T-helper 2 cell treated with Interferon-gamma antibody and Interleukin-4, amounts not matched to agents 5 μg/mL and 100 μg/mL, for 36 hours (primary cell): ENCODE data around the gene TRMT112.
"Not testable (repeated sequence)": the region's sequence is repeated elsewhere in the genome, so short reads cannot be mapped to it uniquely, and the experiment has no call there.

Experiments
- DNase-seq: peaks from one replicate; pipeline ENCODE4 v3.0.0; 2021; ENCODE audit warnings: low spot score
- H3K27ac Mint-ChIP-seq: one replicate; pipeline ENCODE4 v1.8.0; 2021; ENCODE audit warnings: mild to moderate bottlenecking, mixed read lengths
- H3K27me3 Mint-ChIP-seq: one replicate; pipeline ENCODE4 v1.8.0; 2021; ENCODE audit warnings: low read depth, mixed read lengths
- H3K36me3 Mint-ChIP-seq: one replicate; pipeline ENCODE4 v1.8.0; 2021; ENCODE audit warnings: low read depth, mixed read lengths
- H3K4me1 Mint-ChIP-seq: one replicate; pipeline ENCODE4 v1.8.0; 2021; ENCODE audit warnings: low read depth, mixed read lengths
- H3K4me3 Mint-ChIP-seq: one replicate; pipeline ENCODE4 v1.8.0; 2022; ENCODE audit warnings: mild to moderate bottlenecking, moderate library complexity, mixed read lengths
- H3K9me3 Mint-ChIP-seq: one replicate; pipeline ENCODE4 v1.8.0; 2021; ENCODE audit warnings: mixed read lengths

TRMT112 gene

GRCh38 chr11:64316672-64317324, 561 bp downstream of the TRMT112 start:
- Mint-ChIP-seq H3K36me3 (peaks cover 42% of the 10 kb centered on the region), H3K27ac (peak overlapping the region; percentile 100)
- DNase-seq = peak; percentile 40

DNA sequence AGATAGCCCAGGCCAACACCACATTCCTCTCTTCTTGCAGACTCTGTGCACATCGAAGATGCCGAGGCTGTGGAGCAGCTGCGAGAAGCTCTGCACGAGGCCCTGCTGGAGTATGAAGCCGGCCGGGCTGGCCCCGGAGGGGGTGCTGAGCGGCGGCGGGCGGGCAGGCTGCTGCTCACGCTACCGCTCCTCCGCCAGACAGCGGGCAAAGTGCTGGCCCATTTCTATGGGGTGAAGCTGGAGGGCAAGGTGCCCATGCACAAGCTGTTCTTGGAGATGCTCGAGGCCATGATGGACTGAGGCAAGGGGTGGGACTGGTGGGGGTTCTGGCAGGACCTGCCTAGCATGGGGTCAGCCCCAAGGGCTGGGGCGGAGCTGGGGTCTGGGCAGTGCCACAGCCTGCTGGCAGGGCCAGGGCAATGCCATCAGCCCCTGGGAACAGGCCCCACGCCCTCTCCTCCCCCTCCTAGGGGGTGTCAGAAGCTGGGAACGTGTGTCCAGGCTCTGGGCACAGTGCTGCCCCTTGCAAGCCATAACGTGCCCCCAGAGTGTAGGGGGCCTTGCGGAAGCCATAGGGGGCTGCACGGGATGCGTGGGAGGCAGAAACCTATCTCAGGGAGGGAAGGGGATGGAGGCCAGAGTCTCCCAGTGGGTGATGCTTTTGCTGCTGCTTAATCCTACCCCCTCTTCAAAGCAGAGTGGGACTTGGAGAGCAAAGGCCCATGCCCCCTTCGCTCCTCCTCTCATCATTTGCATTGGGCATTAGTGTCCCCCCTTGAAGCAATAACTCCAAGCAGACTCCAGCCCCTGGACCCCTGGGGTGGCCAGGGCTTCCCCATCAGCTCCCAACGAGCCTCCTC, 1.5 kb downstream of the TRMT112 start:
- Mint-ChIP-seq H3K36me3 (peaks cover 37% of the 10 kb centered on the region), H3K27ac (peak overlapping the region; percentile 100), H3K4me1 (peaks cover 24% of the 10 kb centered on the region), H3K4me3 (peak overlapping the region; percentile 97)
- H3K27me3 Mint-ChIP-seq, H3K9me3 Mint-ChIP-seq, DNase-seq: not testable (repeated sequence)

More at GRCh38 chr11:64316672-64317324, 561 bp downstream of the TRMT112 start:
- Mint-ChIP-seq H3K4me1 (peaks cover 25% of the 10 kb centered on the region), H3K9me3 (no peaks in the 10 kb centered on the region), H3K4me3 (peak overlapping the region; percentile 97), H3K27me3 (no peaks in the 10 kb centered on the region)

GRCh38 chr11:64314805-64315561, 2.4 kb downstream of the TRMT112 start:
- Mint-ChIP-seq H3K27ac (no peak overlapping the region), H3K4me3 (peak overlapping the region; percentile 26), H3K36me3 (peaks cover 35% of the 10 kb centered on the region), H3K27me3 (no peaks in the 10 kb centered on the region), H3K9me3 (no peaks in the 10 kb centered on the region), H3K4me1 (peaks cover 25% of the 10 kb centered on the region)
- DNase-seq = no peak

DNA sequence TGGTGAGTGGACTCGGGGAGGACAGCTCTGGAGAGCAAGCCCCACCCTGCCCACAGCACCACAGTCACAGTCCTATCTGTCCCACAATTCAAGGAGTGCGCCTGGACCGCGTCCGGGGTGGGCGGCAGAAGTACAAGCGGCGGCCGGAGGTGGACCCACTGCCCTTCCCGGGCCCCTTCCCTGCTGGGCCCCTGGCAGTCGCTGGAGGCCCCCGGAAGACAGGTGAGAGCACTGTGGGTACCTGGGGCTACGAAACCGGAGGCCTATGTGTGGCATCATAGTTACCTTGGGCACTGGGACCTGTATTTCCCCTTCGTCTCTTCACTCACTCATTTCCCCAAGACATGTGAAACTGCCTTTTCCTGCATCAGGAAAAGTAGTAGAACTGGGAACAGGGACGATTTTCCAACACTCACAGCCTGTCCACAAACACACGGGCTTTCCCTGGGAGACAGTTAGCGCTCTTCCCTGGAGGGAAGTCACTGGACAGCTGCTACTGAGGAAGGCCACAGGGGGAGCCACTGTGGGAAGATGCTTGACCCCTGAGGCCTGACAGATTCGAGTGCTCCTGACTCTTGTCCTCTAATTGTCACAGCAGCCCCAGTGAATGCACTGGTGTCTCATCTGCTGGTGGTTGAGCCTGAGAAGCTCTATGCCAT, 3.1 kb downstream of the TRMT112 start:
- Mint-ChIP-seq H3K9me3 (no peaks in the 10 kb centered on the region), H3K4me1 (peaks cover 23% of the 10 kb centered on the region), H3K4me3 (no peak overlapping the region), H3K27ac (no peak overlapping the region), H3K36me3 (peaks cover 32% of the 10 kb centered on the region), H3K27me3 (no peaks in the 10 kb centered on the region)
- DNase-seq = no peak

DNA sequence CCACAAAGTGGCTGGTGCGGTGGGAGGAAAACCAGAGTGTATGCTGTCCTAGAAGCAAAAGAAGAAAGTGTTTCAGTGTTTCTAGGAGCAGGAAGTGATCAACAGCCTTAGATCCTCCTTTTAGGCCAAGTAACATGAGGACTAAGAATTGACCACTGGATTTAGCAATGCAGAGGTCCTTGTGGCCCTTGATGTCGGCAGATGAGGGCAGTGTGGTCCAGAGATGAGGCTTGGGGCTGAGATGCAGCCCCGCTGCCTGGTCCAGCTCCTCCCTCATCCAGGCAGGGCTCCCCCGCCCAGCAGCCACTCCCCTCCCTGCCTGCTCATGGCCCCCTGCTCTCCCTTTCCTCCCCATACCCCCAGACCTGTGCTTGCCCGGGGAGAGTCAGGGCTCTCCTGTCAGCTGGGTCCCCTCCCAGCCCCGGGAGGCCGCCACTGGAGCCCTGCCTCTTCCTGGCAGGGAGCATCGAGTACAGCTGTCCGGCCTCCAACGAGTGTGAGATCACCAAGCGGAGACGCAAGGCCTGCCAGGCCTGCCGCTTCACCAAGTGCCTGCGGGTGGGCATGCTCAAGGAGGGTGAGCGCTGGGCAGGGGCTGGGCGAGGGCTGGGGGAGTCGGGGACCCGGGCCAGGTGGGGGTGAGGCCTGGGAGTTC, 3.7 kb downstream of the TRMT112 start:
- no peaks in the 10 kb centered on the region for H3K9me3 Mint-ChIP-seq
- no peak overlapping the region for H3K4me3 Mint-ChIP-seq
- peak overlapping the region; percentile 33 for H3K27ac Mint-ChIP-seq
- H3K36me3 Mint-ChIP-seq = peaks cover 32% of the 10 kb centered on the region
- no peaks in the 10 kb centered on the region for H3K27me3 Mint-ChIP-seq
- H3K4me1 Mint-ChIP-seq = peaks cover 19% of the 10 kb centered on the region
- no peak for DNase-seq

DNA sequence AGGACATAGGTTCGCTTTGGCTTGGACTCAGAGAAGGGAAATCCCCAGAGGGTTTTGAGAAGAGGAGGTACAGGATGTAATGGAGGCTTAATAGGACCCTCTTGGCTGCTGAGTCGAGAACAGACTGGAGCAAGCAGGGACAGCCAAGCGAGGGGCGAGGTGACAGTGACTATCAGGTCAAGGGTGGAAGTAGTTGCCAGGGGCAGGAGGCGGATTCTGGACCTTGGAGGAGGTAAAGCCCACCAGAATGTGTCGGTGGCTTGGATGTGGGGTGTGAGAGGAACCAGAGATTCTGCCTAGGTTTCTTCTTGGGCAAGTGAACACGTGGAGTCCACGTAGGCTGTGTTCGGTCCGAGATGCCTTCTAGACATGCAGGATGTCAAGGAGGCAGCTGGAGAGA, 4.4 kb downstream of the TRMT112 start:
- H3K9me3 Mint-ChIP-seq = no peaks in the 10 kb centered on the region
- peaks cover 32% of the 10 kb centered on the region for H3K36me3 Mint-ChIP-seq
- H3K4me1 Mint-ChIP-seq = peaks cover 19% of the 10 kb centered on the region
- peak overlapping the region; percentile 37 for H3K27ac Mint-ChIP-seq
- H3K27me3 Mint-ChIP-seq = no peaks in the 10 kb centered on the region
- DNase-seq = no peak
- H3K4me3 Mint-ChIP-seq = no peak overlapping the region

- not testable (repeated sequence) for DNase-seq, H3K9me3 Mint-ChIP-seq, H3K27me3 Mint-ChIP-seq
- Mint-ChIP-seq H3K4me3 (peak overlapping the region; percentile 43), H3K27ac (peak overlapping the region; percentile 47), H3K4me1 (peaks cover 25% of the 10 kb centered on the region), H3K36me3 (peaks cover 14% of the 10 kb centered on the region)
Measured at GRCh38 chr11:64307795-64308194, 9.6 kb downstream of the TRMT112 start.

GRCh38 chr11:64306876-64307622, 10.3 kb downstream of the TRMT112 start:
- no peak overlapping the region for H3K27ac Mint-ChIP-seq
- peaks cover 11% of the 10 kb centered on the region for H3K36me3 Mint-ChIP-seq
- no peak for DNase-seq
- H3K4me1 Mint-ChIP-seq = peaks cover 22% of the 10 kb centered on the region
- H3K27me3 Mint-ChIP-seq = no peaks in the 10 kb centered on the region
- H3K9me3 Mint-ChIP-seq = no peaks in the 10 kb centered on the region
- peak overlapping the region; percentile 98 for H3K4me3 Mint-ChIP-seq

- Mint-ChIP-seq H3K4me3 (peak overlapping the region; percentile 98), H3K9me3 (no peaks in the 10 kb centered on the region), H3K36me3 (peaks cover 11% of the 10 kb centered on the region), H3K4me1 (peaks cover 22% of the 10 kb centered on the region), H3K27me3 (peaks cover 4% of the 10 kb centered on the region), H3K27ac (peak overlapping the region; percentile 87)
- no peak for DNase-seq
Measured at GRCh38 chr11:64306563-64306875, 10.8 kb downstream of the TRMT112 start.

DNA sequence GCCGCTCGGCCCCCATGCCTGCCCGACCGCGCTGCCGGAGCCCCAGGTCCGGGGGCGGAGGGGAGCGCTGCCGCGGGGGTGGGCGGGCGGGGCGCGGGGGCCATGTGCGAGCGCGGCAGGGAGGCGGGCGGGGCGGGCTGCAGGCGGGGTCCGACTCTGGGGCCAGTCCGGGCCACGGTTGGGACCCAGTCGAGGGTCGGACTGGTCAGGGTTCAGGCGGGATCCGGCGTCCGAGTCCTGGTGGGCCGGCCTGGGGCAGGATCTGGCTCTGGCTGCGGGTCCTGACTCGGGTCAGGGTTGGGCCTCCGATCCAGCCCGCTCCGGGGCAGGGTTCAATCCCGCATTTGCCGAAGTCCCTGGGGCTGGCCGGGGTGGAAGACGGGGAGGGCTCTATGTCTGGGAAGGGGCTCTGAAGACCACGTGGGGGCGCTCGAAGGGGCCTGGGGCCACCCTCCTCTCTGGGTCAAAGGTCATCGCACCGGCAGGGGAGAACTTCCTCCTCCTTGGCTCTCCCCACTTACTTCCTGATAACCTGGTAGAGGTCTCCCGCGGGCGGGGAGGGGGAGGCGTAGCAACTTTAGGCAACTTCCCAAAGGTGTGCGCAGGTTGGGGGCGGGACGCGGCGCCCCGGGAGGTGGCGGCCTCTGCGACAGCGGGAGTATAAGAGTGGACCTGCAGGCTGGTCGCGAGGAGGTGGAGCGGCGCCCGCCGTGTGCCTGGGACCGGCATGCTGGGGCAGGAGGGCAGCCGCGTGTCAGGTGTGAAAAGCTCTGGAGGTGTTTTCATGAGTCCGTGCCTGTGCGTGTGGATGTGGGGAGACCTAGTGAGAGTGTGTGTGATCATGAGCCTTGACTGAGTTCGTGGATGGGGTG, 11.4 kb downstream of the TRMT112 start:
- Mint-ChIP-seq H3K4me1 (peaks cover 19% of the 10 kb centered on the region), H3K36me3 (peaks cover 11% of the 10 kb centered on the region), H3K4me3 (peak overlapping the region; percentile 98), H3K27me3 (peaks cover 5% of the 10 kb centered on the region), H3K27ac (peak overlapping the region; percentile 87), H3K9me3 (no peaks in the 10 kb centered on the region)
- peak; percentile 72 for DNase-seq

- Mint-ChIP-seq H3K27ac (peak within 1 kb of the TSS; percentile 94), H3K4me1 (peaks cover 22% of the 10 kb centered on the region), H3K36me3 (peaks cover 11% of the 10 kb centered on the region), H3K27me3 (peaks cover 13% of the 10 kb centered on the region), H3K9me3 (no peaks in the 10 kb centered on the region), H3K4me3 (peak within 1 kb of the TSS; percentile 98)
- peak; percentile 100 for DNase-seq
Measured at GRCh38 chr11:64305075-64305690, 12.2 kb downstream of the TRMT112 start, which contains the start of gene ESRRA. Gene ESRRA, plus strand, starts transcription at chr11:64305524. Its CDS starts 1,656 bp downstream, at chr11:64307180.
